Measurements from ENCODE around the gene ACAD9. TPM values are rescaled to one million over a fixed set of nuclear protein-coding genes. Genes with fewer than 3 reads are reported as not detected.

The ACAD9 gene
- total and polyA plus RNA-seq, 2 of the 13 experiments (the other 11 are each of a cell fraction or from before 2014, with no cell fraction given): 15.3 to 38.2 TPM

- TF ChIP-seq, protein P1, sequence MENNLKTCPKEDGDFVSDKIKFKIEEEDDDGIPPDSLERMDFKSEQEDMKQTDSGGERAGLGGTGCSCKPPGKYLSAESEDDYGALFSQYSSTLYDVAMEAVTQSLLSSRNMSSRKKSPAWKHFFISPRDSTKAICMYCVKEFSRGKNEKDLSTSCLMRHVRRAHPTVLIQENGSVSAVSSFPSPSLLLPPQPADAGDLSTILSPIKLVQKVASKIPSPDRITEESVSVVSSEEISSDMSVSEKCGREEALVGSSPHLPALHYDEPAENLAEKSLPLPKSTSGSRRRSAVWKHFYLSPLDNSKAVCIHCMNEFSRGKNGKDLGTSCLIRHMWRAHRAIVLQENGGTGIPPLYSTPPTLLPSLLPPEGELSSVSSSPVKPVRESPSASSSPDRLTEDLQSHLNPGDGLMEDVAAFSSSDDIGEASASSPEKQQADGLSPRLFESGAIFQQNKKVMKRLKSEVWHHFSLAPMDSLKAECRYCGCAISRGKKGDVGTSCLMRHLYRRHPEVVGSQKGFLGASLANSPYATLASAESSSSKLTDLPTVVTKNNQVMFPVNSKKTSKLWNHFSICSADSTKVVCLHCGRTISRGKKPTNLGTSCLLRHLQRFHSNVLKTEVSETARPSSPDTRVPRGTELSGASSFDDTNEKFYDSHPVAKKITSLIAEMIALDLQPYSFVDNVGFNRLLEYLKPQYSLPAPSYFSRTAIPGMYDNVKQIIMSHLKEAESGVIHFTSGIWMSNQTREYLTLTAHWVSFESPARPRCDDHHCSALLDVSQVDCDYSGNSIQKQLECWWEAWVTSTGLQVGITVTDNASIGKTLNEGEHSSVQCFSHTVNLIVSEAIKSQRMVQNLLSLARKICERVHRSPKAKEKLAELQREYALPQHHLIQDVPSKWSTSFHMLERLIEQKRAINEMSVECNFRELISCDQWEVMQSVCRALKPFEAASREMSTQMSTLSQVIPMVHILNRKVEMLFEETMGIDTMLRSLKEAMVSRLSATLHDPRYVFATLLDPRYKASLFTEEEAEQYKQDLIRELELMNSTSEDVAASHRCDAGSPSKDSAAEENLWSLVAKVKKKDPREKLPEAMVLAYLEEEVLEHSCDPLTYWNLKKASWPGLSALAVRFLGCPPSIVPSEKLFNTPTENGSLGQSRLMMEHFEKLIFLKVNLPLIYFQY (CRISPR knock-in tag; IDR thresholded peaks at IDR 0.05; ENCODE audit: borderline replicate concordance): peak; percentile 77
- TF ChIP-seq HOXA5 (CRISPR knock-in tag; IDR thresholded peaks at IDR 0.05) (peak; percentile 74; the same call in 1 of the 2 replicates), NCOA2 (CRISPR knock-in tag; IDR thresholded peaks at IDR 0.05) (peak; percentile 75), ZNF510 (CRISPR knock-in tag; IDR thresholded peaks at IDR 0.05; ENCODE audit: low read depth) (peak; percentile 64; the same call in 1 of the 2 replicates), ZSCAN31 (CRISPR knock-in tag; IDR thresholded peaks at IDR 0.05; ENCODE audit: low read depth) (peak; percentile 97), MBNL3 (CRISPR knock-in tag; conservative IDR thresholded peaks at IDR 0.05) (no peak), NCOA5 (CRISPR knock-in tag; IDR thresholded peaks at IDR 0.05) (no peak), HNRNPK (IDR thresholded peaks at IDR 0.05; ENCODE audit: low read depth, low read length, poor library complexity, severe bottlenecking) (no peak), MTA3 (CRISPR knock-in tag; IDR thresholded peaks at IDR 0.05) (no peak), SRSF1 (optimal IDR thresholded peaks at IDR 0.05; ENCODE audit: low read depth, low read length) (no peak), XRCC5 (optimal IDR thresholded peaks at IDR 0.05; ENCODE audit: low read length) (peak; percentile 69), EZH2 (conservative IDR thresholded peaks at IDR 0.05; ENCODE audit: low read depth, low read length) (no peak), REXO4 (CRISPR knock-in tag; IDR thresholded peaks at IDR 0.05; ENCODE audit: borderline replicate concordance) (no peak), ZFP37 (CRISPR knock-in tag; IDR thresholded peaks at IDR 0.05; ENCODE audit: borderline replicate concordance) (peak; percentile 98), ZNF614 (CRISPR knock-in tag; IDR thresholded peaks at IDR 0.05; ENCODE audit: borderline replicate concordance) (peak; percentile 67; the same call in 1 of the 2 replicates), ZNF878 (CRISPR knock-in tag; IDR thresholded peaks at IDR 0.05) (no peak), ZNF367 (CRISPR knock-in tag; IDR thresholded peaks at IDR 0.05; ENCODE audit: borderline replicate concordance) (peak; percentile 94; the same call in 1 of the 2 replicates), ZNF326 (CRISPR knock-in tag; IDR thresholded peaks at IDR 0.05; ENCODE audit: borderline replicate concordance) (no peak), ZBTB7A (CRISPR knock-in tag; IDR thresholded peaks at IDR 0.05) (peak; percentile 55; the same call in 1 of the 2 replicates), ZNF709 (CRISPR knock-in tag; IDR thresholded peaks at IDR 0.05) (peak; percentile 89; the same call in 1 of the 2 replicates)
- TF ChIP-seq, protein P2, sequence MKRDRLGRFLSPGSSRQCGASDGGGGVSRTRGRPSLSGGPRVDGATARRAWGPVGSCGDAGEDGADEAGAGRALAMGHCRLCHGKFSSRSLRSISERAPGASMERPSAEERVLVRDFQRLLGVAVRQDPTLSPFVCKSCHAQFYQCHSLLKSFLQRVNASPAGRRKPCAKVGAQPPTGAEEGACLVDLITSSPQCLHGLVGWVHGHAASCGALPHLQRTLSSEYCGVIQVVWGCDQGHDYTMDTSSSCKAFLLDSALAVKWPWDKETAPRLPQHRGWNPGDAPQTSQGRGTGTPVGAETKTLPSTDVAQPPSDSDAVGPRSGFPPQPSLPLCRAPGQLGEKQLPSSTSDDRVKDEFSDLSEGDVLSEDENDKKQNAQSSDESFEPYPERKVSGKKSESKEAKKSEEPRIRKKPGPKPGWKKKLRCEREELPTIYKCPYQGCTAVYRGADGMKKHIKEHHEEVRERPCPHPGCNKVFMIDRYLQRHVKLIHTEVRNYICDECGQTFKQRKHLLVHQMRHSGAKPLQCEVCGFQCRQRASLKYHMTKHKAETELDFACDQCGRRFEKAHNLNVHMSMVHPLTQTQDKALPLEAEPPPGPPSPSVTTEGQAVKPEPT (CRISPR knock-in tag; IDR thresholded peaks at IDR 0.05; ENCODE audit: low read depth): peak; percentile 80
- TF ChIP-seq, protein P3, sequence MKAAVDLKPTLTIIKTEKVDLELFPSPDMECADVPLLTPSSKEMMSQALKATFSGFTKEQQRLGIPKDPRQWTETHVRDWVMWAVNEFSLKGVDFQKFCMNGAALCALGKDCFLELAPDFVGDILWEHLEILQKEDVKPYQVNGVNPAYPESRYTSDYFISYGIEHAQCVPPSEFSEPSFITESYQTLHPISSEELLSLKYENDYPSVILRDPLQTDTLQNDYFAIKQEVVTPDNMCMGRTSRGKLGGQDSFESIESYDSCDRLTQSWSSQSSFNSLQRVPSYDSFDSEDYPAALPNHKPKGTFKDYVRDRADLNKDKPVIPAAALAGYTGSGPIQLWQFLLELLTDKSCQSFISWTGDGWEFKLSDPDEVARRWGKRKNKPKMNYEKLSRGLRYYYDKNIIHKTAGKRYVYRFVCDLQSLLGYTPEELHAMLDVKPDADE (CRISPR knock-in tag; IDR thresholded peaks at IDR 0.05): no peak
- TF ChIP-seq, protein P4, sequence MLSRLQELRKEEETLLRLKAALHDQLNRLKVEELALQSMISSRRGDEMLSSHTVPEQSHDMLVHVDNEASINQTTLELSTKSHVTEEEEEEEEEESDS (CRISPR knock-in tag; IDR thresholded peaks at IDR 0.05; ENCODE audit: borderline replicate concordance): 0 out of 2 replicates have a peak, but pooled peaks have one; percentile 34
These were observed at the start of gene ACAD9 (continued) for GRCh38 chr3:128879125-128879969.

Measured in HepG2 (cell line).